Gastrocnemius medialis (tissue), 4 donors: ENCODE data around the gene TRAF2.

ENCODE experiments used
- CTCF ChIP-seq, 5 experiments: fragments of 450-650 bp in 3 of 5; fragments of 200-600 bp in 2 of 5; sonication (generic) in 2 of 5; IDR thresholded peaks in 4 of 5; conservative IDR thresholded peaks in 1 of 5; 1 replicate in 4 of 5; 2 replicates in 1 of 5; pipeline ENCODE4 v1.5.1; 2016 to 2019; ENCODE audit warnings: antibody characterized with exemption in 5 of 5, mild to moderate bottlenecking in 3 of 5, moderate library complexity in 3 of 5
- POLR2A ChIP-seq, 2 donors: fragments of 450-650 bp; IDR thresholded peaks; one replicate each; pipeline ENCODE4 v1.6.1; 2017; ENCODE audit warnings: antibody characterized with exemption in 2 of 2, mild to moderate bottlenecking in 2 of 2, moderate library complexity in 2 of 2

GRCh38 chr9:136943291-136944211 is 57.2 kb downstream of the TRAF2 start:
- TF ChIP-seq CTCF (IDR thresholded peaks at IDR 0.05 in 4 of 5, conservative IDR thresholded peaks at IDR 0.05 in 1 of 5), result no peak
- TF ChIP-seq POLR2A (IDR thresholded peaks at IDR 0.05), result no peak
